ENCODE results near the gene USP32. TPM values are rescaled to one million over a fixed set of nuclear protein-coding genes. Genes with fewer than 3 reads are reported as not detected.

The USP32 gene
- total and polyA plus RNA-seq, 2 donors from 2014 or later = 14.6 to 53.1 TPM

GRCh38 chr17:60426596-60426995 lies 34.7 kb upstream of the USP32 start:
- TF ChIP-seq CTCF (IDR thresholded peaks at IDR 0.05; ENCODE audit: borderline replicate concordance, extremely low read depth, insufficient read depth) = no peak
- FAIRE-seq = no peak
- intact Hi-C loops (cut with DNase I) = no loop called here

GRCh38 chr17:60425626-60426025 lies 33.7 kb upstream of the USP32 start:
- Histone ChIP-seq H3K4me3 (ENCODE audit: low read length in 3 of 3) (no peak overlapping the region), H3K27ac (ENCODE audit: low read depth in 2 of 2, low read length in 2 of 2) (no peak overlapping the region), H3K27me3 (ENCODE audit: control insufficient read depth, insufficient read depth, low read length) (no peaks in the 10 kb centered on the region), H3K36me3 (ENCODE audit: control insufficient read depth in 2 of 3, insufficient read depth in 3 of 3, low read length in 3 of 3) (no peaks in the 10 kb centered on the region), H3K9ac (ENCODE audit: low read length in 3 of 3) (no peak overlapping the region), H3K4me1 (ENCODE audit: control insufficient read depth in 2 of 3, insufficient read depth in 2 of 3, low read depth in 1 of 3, low read length in 3 of 3) (peaks cover 0 to 5% (median 0%) of the 10 kb centered on the region in 3 donors), H3K9me3 (ENCODE audit: control insufficient read depth in 2 of 3, insufficient read depth in 1 of 3, low read length in 3 of 3) (no peaks in the 10 kb centered on the region)
- DNase-seq (peak in 1 of 5 donors; percentile 41), FAIRE-seq (no peak)
- intact Hi-C loops (cut with DNase I) = no loop called here
- no peak for TF ChIP-seq CTCF (IDR thresholded peaks at IDR 0.05; ENCODE audit: borderline replicate concordance, extremely low read depth, insufficient read depth)

More at GRCh38 chr17:60426596-60426995, 34.7 kb upstream of the USP32 start:
- Histone ChIP-seq H3K27me3 (ENCODE audit: control insufficient read depth, insufficient read depth, low read length) (no peaks in the 10 kb centered on the region), H3K4me3 (ENCODE audit: low read length in 3 of 3) (no peak overlapping the region), H3K4me1 (ENCODE audit: control insufficient read depth in 2 of 3, insufficient read depth in 2 of 3, low read depth in 1 of 3, low read length in 3 of 3) (peaks cover 0 to 2% (median 0%) of the 10 kb centered on the region in 3 donors), H3K27ac (ENCODE audit: low read depth in 2 of 2, low read length in 2 of 2) (no peak overlapping the region), H3K9ac (ENCODE audit: low read length in 3 of 3) (no peak overlapping the region), H3K36me3 (ENCODE audit: control insufficient read depth in 2 of 3, insufficient read depth in 3 of 3, low read length in 3 of 3) (no peaks in the 10 kb centered on the region), H3K9me3 (ENCODE audit: control insufficient read depth in 2 of 3, insufficient read depth in 1 of 3, low read length in 3 of 3) (no peaks in the 10 kb centered on the region)
- peak in 1 of 5 donors; percentile 72 for DNase-seq

GRCh38 chr17:60423865-60424264 lies 31.9 kb upstream of the USP32 start:
- intact Hi-C loops (cut with DNase I) = no loop called here
- no peak for FAIRE-seq
- H3K4me3 ChIP-seq (ENCODE audit: low read length in 3 of 3) = no peak overlapping the region
- TF ChIP-seq CTCF (IDR thresholded peaks at IDR 0.05; ENCODE audit: borderline replicate concordance, extremely low read depth, insufficient read depth) = no peak
- H3K9ac ChIP-seq (ENCODE audit: low read length in 3 of 3) = no peak overlapping the region
- no peaks in the 10 kb centered on the region for H3K9me3 ChIP-seq (ENCODE audit: control insufficient read depth in 2 of 3, insufficient read depth in 1 of 3, low read length in 3 of 3)
- no peaks in the 10 kb centered on the region for H3K27me3 ChIP-seq (ENCODE audit: control insufficient read depth, insufficient read depth, low read length)
- no peaks in the 10 kb centered on the region for H3K36me3 ChIP-seq (ENCODE audit: control insufficient read depth in 2 of 3, insufficient read depth in 3 of 3, low read length in 3 of 3)
- H3K4me1 ChIP-seq (ENCODE audit: control insufficient read depth in 2 of 3, insufficient read depth in 2 of 3, low read depth in 1 of 3, low read length in 3 of 3) = peaks cover 0 to 5% (median 0%) of the 10 kb centered on the region in 3 donors
- H3K27ac ChIP-seq (ENCODE audit: low read depth in 2 of 2, low read length in 2 of 2) = no peak overlapping the region
- DNase-seq = peak in 1 of 5 donors; percentile 2

GRCh38 chr17:60422162-60422665 lies 30.3 kb upstream of the USP32 start, which contains the start of gene CHCT1:
Gene CHCT1, plus strand, starts transcription at chr17:60422489. Its CDS starts 104 bp downstream, at chr17:60422593.
- no peak for TF ChIP-seq CTCF (IDR thresholded peaks at IDR 0.05; ENCODE audit: borderline replicate concordance, extremely low read depth, insufficient read depth)
- H3K27ac ChIP-seq (ENCODE audit: low read depth in 2 of 2, low read length in 2 of 2) = no peak within 1 kb of the TSS
- H3K9me3 ChIP-seq (ENCODE audit: control insufficient read depth in 2 of 3, insufficient read depth in 1 of 3, low read length in 3 of 3) = no peaks in the 10 kb centered on the region
- intact Hi-C loops (cut with DNase I) = no loop called here
- FAIRE-seq (no peak), DNase-seq (peak in 2 of 5 donors; percentile 5 to 61)
- no peaks in the 10 kb centered on the region for H3K27me3 ChIP-seq (ENCODE audit: control insufficient read depth, insufficient read depth, low read length)
- no peaks in the 10 kb centered on the region for H3K36me3 ChIP-seq (ENCODE audit: control insufficient read depth in 2 of 3, insufficient read depth in 3 of 3, low read length in 3 of 3)
- peaks cover 0 to 5% (median 0%) of the 10 kb centered on the region in 3 donors for H3K4me1 ChIP-seq (ENCODE audit: control insufficient read depth in 2 of 3, insufficient read depth in 2 of 3, low read depth in 1 of 3, low read length in 3 of 3)
- H3K4me3 ChIP-seq (ENCODE audit: low read length in 3 of 3) = peak within 1 kb of the TSS; percentile 21 to 64 (median 42)
- H3K9ac ChIP-seq (ENCODE audit: low read length in 3 of 3) = peak within 1 kb of the TSS in 2 of 3 donors; percentile 31 to 55
